HL-60/S4 treated with phorbol 12-myristate 13-acetate at 8.2 ng/mL for 4 days and 3 days (cell line): ENCODE data around the gene PPP1R16B.

Experiments used
- in situ Hi-C: fragments of 300-500 bp; cut with MboI; formaldehyde crosslinking; loops from 2 replicates; pipeline ENCODE4 v1.15.0; 2022; ENCODE audit warnings: low sequenced_read_pairs

The PPP1R16B gene

GRCh38 chr20:38874460-38875174, 69.1 kb downstream of the PPP1R16B start:
- in situ Hi-C loops = no loop called here

- in situ Hi-C loops = no loop called here
These were observed 69.9 kb downstream of the PPP1R16B start for GRCh38 chr20:38875175-38875993.

- in situ Hi-C loops = no loop called here
These were observed 72.0 kb downstream of the PPP1R16B start for GRCh38 chr20:38877483-38877882.

- in situ Hi-C loops = no loop called here
These were observed 73.4 kb downstream of the PPP1R16B start for GRCh38 chr20:38878866-38879265.

GRCh38 chr20:38880952-38881735, 75.6 kb downstream of the PPP1R16B start:
- in situ Hi-C loops = no loop called here

- in situ Hi-C loops = no loop called here
These were observed 76.4 kb downstream of the PPP1R16B start for GRCh38 chr20:38881806-38882440.

- in situ Hi-C loops = no loop called here
These were observed 77.1 kb downstream of the PPP1R16B start for GRCh38 chr20:38882600-38882999.

- in situ Hi-C loops = no loop called here
These were observed 77.8 kb downstream of the PPP1R16B start for GRCh38 chr20:38883081-38883980.

- in situ Hi-C loops = no loop called here
These were observed 78.7 kb downstream of the PPP1R16B start for GRCh38 chr20:38883981-38884733.

- in situ Hi-C loops = no loop called here
These were observed 79.9 kb downstream of the PPP1R16B start for GRCh38 chr20:38885357-38885756.

GRCh38 chr20:38888059-38888831, 82.7 kb downstream of the PPP1R16B start:
- in situ Hi-C loops = no loop called here

GRCh38 chr20:38889050-38889449, 83.6 kb downstream of the PPP1R16B start:
- in situ Hi-C loops = no loop called here

- in situ Hi-C loops = no loop called here
These were observed 84.4 kb downstream of the PPP1R16B start for GRCh38 chr20:38889792-38890496.

GRCh38 chr20:38890497-38890818, 85.0 kb downstream of the PPP1R16B start:
- in situ Hi-C loops = no loop called here

GRCh38 chr20:38892091-38892981, 86.8 kb downstream of the PPP1R16B start:
- in situ Hi-C loops = no loop called here

- in situ Hi-C loops = no loop called here
These were observed 87.6 kb downstream of the PPP1R16B start for GRCh38 chr20:38893056-38893564.

GRCh38 chr20:38893565-38894090, 88.1 kb downstream of the PPP1R16B start:
- in situ Hi-C loops = no loop called here
